ENCODE data around the gene ALOX12B. TPM values are rescaled to one million over a fixed set of nuclear protein-coding genes. Genes with fewer than 3 reads are reported as not detected.

ALOX12B gene
- polyA plus RNA-seq, 1 of the 3 experiments (the other 2 are of a cell fraction), result 0.20 TPM

- CTCF ChIA-PET, result interaction anchor here (7.9 to 20.8 kb wide), 4 partner anchors 8 to 29 kb away, joined by 90 to 390 read pairs (median 228); partner anchors contain the start of gene ALOXE3
Observed at GRCh38 chr17:8087952-8088230, 375 bp upstream of the ALOX12B start.

More at GRCh38 chr17:8087952-8088230, 375 bp upstream of the ALOX12B start:
- POLR2A ChIA-PET, result no interaction called here
- no peak for TF ChIP-seq RFX5 (IDR thresholded peaks at IDR 0.05; ENCODE audit: low read length)
- no peak for TF ChIP-seq FOSL2 (IDR thresholded peaks at IDR 0.05; ENCODE audit: borderline replicate concordance, low read depth)
- TF ChIP-seq RCOR1 (IDR thresholded peaks at IDR 0.05; ENCODE audit: low read length), result no peak
- TF ChIP-seq NFIC (IDR thresholded peaks at IDR 0.05; ENCODE audit: borderline replicate concordance), result no peak
- TF ChIP-seq MAX (IDR thresholded peaks at IDR 0.05; ENCODE audit: low read depth), result no peak
- TF ChIP-seq ELF1 (IDR thresholded peaks at IDR 0.05), result no peak
- no peak for TF ChIP-seq MEF2A (IDR thresholded peaks at IDR 0.05; ENCODE audit: borderline replicate concordance, low read depth)
- TF ChIP-seq JUND (IDR thresholded peaks at IDR 0.05), result no peak
- no peak for TF ChIP-seq RAD21 (IDR thresholded peaks at IDR 0.05; ENCODE audit: low read length)
- no peak for TF ChIP-seq TCF12 (IDR thresholded peaks at IDR 0.05)
- TF ChIP-seq PBX3 (IDR thresholded peaks at IDR 0.05), result no peak
- TF ChIP-seq RXRA (IDR thresholded peaks at IDR 0.05; ENCODE audit: borderline replicate concordance, low read depth), result no peak
- no peak for TF ChIP-seq CTCF (IDR thresholded peaks at IDR 0.05)
- no peak for TF ChIP-seq IRF3 (IDR thresholded peaks at IDR 0.05; ENCODE audit: low read depth, low read length)
- TF ChIP-seq USF2 (IDR thresholded peaks at IDR 0.05; ENCODE audit: borderline replicate concordance, low read depth, low read length), result no peak
- H3K4me1 ChIP-seq (ENCODE audit: control insufficient read depth in 1 of 2, insufficient read depth in 2 of 2, low read depth in 1 of 2, low read length in 1 of 2), result no peaks in the 10 kb centered on the region
- peaks cover 67% of the 10 kb centered on the region; the same call in 1 of the 2 replicates for H3K27me3 ChIP-seq (ENCODE audit: insufficient read depth)
- no peak overlapping the region for H3K27ac ChIP-seq (ENCODE audit: low read depth in 2 of 2, low read length in 1 of 2)
- no peak for DNase-seq
- no peaks in the 10 kb centered on the region for H3K36me3 ChIP-seq (replicated peaks in 1 of 2; ENCODE audit: control insufficient read depth in 1 of 2, insufficient read depth in 2 of 2, low read length in 1 of 2)
- WGBS (ENCODE audit: low lambda C conversion rate), result 44% methylated on average over 3 of the region's 5 CpGs
- no peaks in the 10 kb centered on the region for H3K9me2 ChIP-seq
- no peaks in the 10 kb centered on the region for H3K9me3 ChIP-seq
- H2AFZ ChIP-seq (ENCODE audit: low read depth), result no peak overlapping the region
- no peaks in the 10 kb centered on the region for H3F3A ChIP-seq (replicated peaks; ENCODE audit: insufficient read depth)
- H3K79me2 ChIP-seq (ENCODE audit: insufficient read depth), result no peaks in the 10 kb centered on the region
- H3K4me3 ChIP-seq (ENCODE audit: low read depth in 2 of 2, low read length in 1 of 2), result no peak overlapping the region
- H3K4me2 ChIP-seq, result no peak overlapping the region
- no peak overlapping the region for H3K9ac ChIP-seq
- no peaks in the 10 kb centered on the region for H4K20me1 ChIP-seq (ENCODE audit: insufficient read depth)
